Trophoblast cell (in vitro differentiated cells and primary cell): ENCODE results near the gene TMEM256.

Experiments
- DNase-seq, 2 donors: peaks; one replicate each; pipeline ENCODE4 v3.0.0-alpha.2; 2016
- H2AFZ ChIP-seq: 2 replicates; pipeline ENCODE4 v1.6.1; 2013; ENCODE audit warnings: low read length, moderate library complexity, mild to moderate bottlenecking; ENCODE audit not compliant: insufficient read depth, poor library complexity
- H2AK5ac ChIP-seq: 2 replicates; pipeline ENCODE4 v1.6.1; 2013; ENCODE audit warnings: mild to moderate bottlenecking, low read length
- H2BK120ac ChIP-seq: 2 replicates; pipeline ENCODE4 v1.6.1; 2013; ENCODE audit warnings: low read length, mild to moderate bottlenecking, moderate library complexity; ENCODE audit not compliant: insufficient read depth, poor library complexity
- H2BK12ac ChIP-seq: 2 replicates; pipeline ENCODE4 v1.6.1; 2013; ENCODE audit warnings: mild to moderate bottlenecking, low read length, moderate library complexity
- H2BK5ac ChIP-seq: 2 replicates; pipeline ENCODE4 v1.6.1; 2013; ENCODE audit warnings: low read length, low read depth, moderate library complexity, mild to moderate bottlenecking; ENCODE audit not compliant: poor library complexity
- H3K14ac ChIP-seq: 2 replicates; pipeline ENCODE4 v1.6.1; 2013; ENCODE audit warnings: mild to moderate bottlenecking, low read length
- H3K18ac ChIP-seq: 2 replicates; pipeline ENCODE4 v1.6.1; 2013; ENCODE audit warnings: mild to moderate bottlenecking, low read length
- H3K23ac ChIP-seq: 2 replicates; pipeline ENCODE4 v1.6.1; 2013; ENCODE audit warnings: low read length
- H3K27ac ChIP-seq: 2 replicates; pipeline ENCODE4 v1.5.1; 2013; ENCODE audit warnings: low read depth, mild to moderate bottlenecking, inconsistent platforms, low read length, moderate library complexity
- H3K27me3 ChIP-seq: 2 replicates; pipeline ENCODE4 v1.6.1; 2013; ENCODE audit warnings: inconsistent platforms, mild to moderate bottlenecking, low read length, moderate library complexity; ENCODE audit not compliant: insufficient read depth
- H3K36me3 ChIP-seq, 2 experiments: 1 replicate in 1 of 2; 2 replicates in 1 of 2; pipeline ENCODE4 v1.6.1; 2013; ENCODE audit warnings: low read length in 2 of 2, mild to moderate bottlenecking in 2 of 2, moderate library complexity in 1 of 2; ENCODE audit not compliant: insufficient read depth in 2 of 2, control insufficient read depth in 1 of 2
- H3K4ac ChIP-seq: 2 replicates; pipeline ENCODE4 v1.6.1; 2013; ENCODE audit warnings: low read depth, mild to moderate bottlenecking, low read length, moderate library complexity
- H3K4me1 ChIP-seq, 2 experiments: 1 replicate in 1 of 2; 2 replicates in 1 of 2; pipeline ENCODE4 v1.6.1; 2013; ENCODE audit warnings: low read length in 2 of 2, mild to moderate bottlenecking in 2 of 2, moderate library complexity in 1 of 2; ENCODE audit not compliant: insufficient read depth in 2 of 2, control insufficient read depth in 1 of 2
- H3K4me2 ChIP-seq: 2 replicates; pipeline ENCODE4 v1.6.1; 2013; ENCODE audit warnings: inconsistent platforms, mild to moderate bottlenecking, low read length, moderate library complexity
- H3K4me3 ChIP-seq: 2 replicates; pipeline ENCODE4 v1.5.1; 2013; ENCODE audit warnings: mild to moderate bottlenecking, low read depth, low read length, inconsistent platforms
- H3K79me1 ChIP-seq: one replicate; pipeline ENCODE4 v1.6.1; 2013; ENCODE audit warnings: low read length
- H3K79me2 ChIP-seq: 2 replicates; pipeline ENCODE4 v1.6.1; 2013; ENCODE audit warnings: low read length, mild to moderate bottlenecking; ENCODE audit not compliant: control insufficient read depth, insufficient read depth, poor library complexity
- H3K9ac ChIP-seq: 2 replicates; pipeline ENCODE4 v1.6.1; 2013; ENCODE audit warnings: mild to moderate bottlenecking, low read length
- H3K9me3 ChIP-seq: 2 replicates; pipeline ENCODE4 v1.6.1; 2013; ENCODE audit warnings: low read depth, mild to moderate bottlenecking, control low read depth, inconsistent platforms, low read length; ENCODE audit not compliant: insufficient read depth
- H4K12ac ChIP-seq: 2 replicates; pipeline ENCODE4 v1.6.1; 2013; ENCODE audit warnings: low read depth, mild to moderate bottlenecking, low read length, moderate library complexity
- H4K8ac ChIP-seq: 2 replicates; pipeline ENCODE4 v1.6.1; 2013; ENCODE audit warnings: low read depth, mild to moderate bottlenecking, low read length, moderate library complexity
- H4K91ac ChIP-seq: one replicate; pipeline ENCODE4 v1.6.1; 2013; ENCODE audit warnings: low read depth, mild to moderate bottlenecking, low read length, moderate library complexity
- WGBS: extraction: QIAGEN DNeasy Blood & Tissue Kit; methylation state at CpG from one replicate; pipeline ENCODE4 v1.1.7; 2013; ENCODE audit warnings: missing lambda C conversion rate; ENCODE audit not compliant: insufficient read length, insufficient coverage; ENCODE audit errors: extremely low coverage; 5-methylcytosine and 5-hydroxymethylcytosine counted together

The TMEM256 gene

GRCh38 chr17:7426896-7427489 is 23.1 kb upstream of the TMEM256 start:
- no peaks in the 10 kb centered on the region for H3K36me3 ChIP-seq
- H3K79me1 ChIP-seq = no peaks in the 10 kb centered on the region
- no peak overlapping the region for H3K23ac ChIP-seq
- H3K9ac ChIP-seq = no peak overlapping the region
- H3K4me3 ChIP-seq = no peak overlapping the region
- peaks cover 4% of the 10 kb centered on the region for H3K9me3 ChIP-seq
- H4K8ac ChIP-seq = no peak overlapping the region
- H3K18ac ChIP-seq = no peak overlapping the region
- no peak overlapping the region for H4K91ac ChIP-seq
- no peak overlapping the region for H3K4me2 ChIP-seq
- no peak overlapping the region for H2BK5ac ChIP-seq
- no peak for DNase-seq
- no peak overlapping the region for H3K14ac ChIP-seq
- no peaks in the 10 kb centered on the region for H3K4me1 ChIP-seq
- H3K79me2 ChIP-seq = no peaks in the 10 kb centered on the region
- H3K27me3 ChIP-seq = no peaks in the 10 kb centered on the region
- H3K27ac ChIP-seq = no peak overlapping the region
- WGBS = no CpG with 5 or more reads among the region's 29 CpGs
- no peak overlapping the region for H2BK120ac ChIP-seq
- no peak overlapping the region for H2AK5ac ChIP-seq
- no peak overlapping the region for H3K4ac ChIP-seq
- H2AFZ ChIP-seq = no peak overlapping the region
- no peak overlapping the region for H4K12ac ChIP-seq
- H2BK12ac ChIP-seq = no peak overlapping the region

DNA sequence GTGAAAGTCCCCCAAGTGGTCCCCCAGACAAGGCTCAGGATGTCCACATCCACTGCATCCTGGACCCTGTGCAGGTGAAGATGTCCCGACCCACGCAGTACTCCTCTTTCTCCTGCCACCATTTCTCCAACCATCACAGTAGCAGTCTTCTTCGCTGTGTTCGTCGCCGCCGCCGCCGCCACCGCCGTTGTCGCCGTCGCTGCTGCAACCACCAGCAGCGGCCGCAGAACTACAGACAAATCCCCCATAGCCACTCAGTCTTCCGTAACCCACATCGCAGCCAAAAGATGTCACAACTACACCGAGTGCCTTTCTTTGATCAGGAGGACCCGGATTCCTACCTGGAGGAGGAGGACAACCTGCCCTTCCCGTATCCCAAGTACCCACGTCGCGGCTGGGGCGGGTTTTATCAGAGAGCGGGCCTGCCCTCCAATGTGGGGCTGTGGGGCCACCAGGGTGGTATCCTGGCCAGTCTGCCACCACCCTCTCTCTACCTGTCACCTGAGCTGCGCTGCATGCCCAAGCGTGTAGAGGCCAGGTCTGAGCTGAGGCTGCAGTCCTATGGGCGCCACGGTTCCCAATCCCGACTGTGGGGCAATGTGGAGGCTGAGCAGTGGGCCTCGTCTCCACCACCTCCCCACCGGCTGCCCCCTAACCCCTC is 22.4 kb upstream of the TMEM256 start:
- Histone ChIP-seq H3K4me2 (no peak overlapping the region), H3K9me3 (peaks cover 4% of the 10 kb centered on the region), H4K12ac (no peak overlapping the region), H2BK5ac (no peak overlapping the region), H3K4ac (no peak overlapping the region), H2BK120ac (no peak overlapping the region), H3K27ac (no peak overlapping the region), H3K79me1 (no peaks in the 10 kb centered on the region), H3K36me3 (no peaks in the 10 kb centered on the region), H2AK5ac (no peak overlapping the region), H2AFZ (no peak overlapping the region), H3K27me3 (no peaks in the 10 kb centered on the region), H4K91ac (no peak overlapping the region), H4K8ac (no peak overlapping the region), H3K14ac (no peak overlapping the region), H3K4me1 (no peaks in the 10 kb centered on the region), H3K18ac (no peak overlapping the region), H3K4me3 (no peak overlapping the region), H3K23ac (no peak overlapping the region), H3K9ac (no peak overlapping the region), H2BK12ac (no peak overlapping the region), H3K79me2 (no peaks in the 10 kb centered on the region)
- DNase-seq = no peak
- WGBS = no CpG with 5 or more reads among the region's 33 CpGs

DNA sequence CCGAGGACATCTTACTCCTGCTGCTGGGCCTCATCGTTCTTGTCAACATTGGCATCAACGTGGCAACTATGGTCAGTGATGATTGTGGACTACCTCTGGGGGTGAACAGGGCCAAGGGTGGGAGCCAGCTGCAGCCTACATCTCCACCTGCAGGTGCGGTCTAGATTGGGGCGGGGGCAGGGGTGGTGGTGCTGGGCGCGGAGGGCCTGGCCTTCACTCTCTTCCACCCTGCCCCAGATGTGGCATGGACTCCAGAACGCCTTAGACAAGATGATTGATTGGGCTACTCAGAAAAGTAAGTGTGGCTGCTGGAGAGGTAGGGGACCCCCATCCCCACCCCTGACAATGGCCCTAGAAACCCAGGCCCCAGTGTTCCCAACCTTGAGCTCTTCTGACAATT is 21.9 kb upstream of the TMEM256 start:
- no peak overlapping the region for H2BK120ac ChIP-seq
- H3K9me3 ChIP-seq = peaks cover 4% of the 10 kb centered on the region
- no peaks in the 10 kb centered on the region for H3K79me1 ChIP-seq
- DNase-seq = no peak
- H2BK5ac ChIP-seq = no peak overlapping the region
- no CpG with 5 or more reads among the region's 8 CpGs for WGBS
- H3K4me3 ChIP-seq = no peak overlapping the region
- no peak overlapping the region for H4K91ac ChIP-seq
- H3K9ac ChIP-seq = no peak overlapping the region
- no peak overlapping the region for H3K14ac ChIP-seq
- no peak overlapping the region for H3K18ac ChIP-seq
- H3K36me3 ChIP-seq = no peaks in the 10 kb centered on the region
- no peak overlapping the region for H2AK5ac ChIP-seq
- no peak overlapping the region for H3K23ac ChIP-seq
- no peaks in the 10 kb centered on the region for H3K79me2 ChIP-seq
- no peak overlapping the region for H3K4ac ChIP-seq
- H3K4me1 ChIP-seq = no peaks in the 10 kb centered on the region
- H3K27me3 ChIP-seq = no peaks in the 10 kb centered on the region
- no peak overlapping the region for H4K12ac ChIP-seq
- no peak overlapping the region for H4K8ac ChIP-seq
- H3K27ac ChIP-seq = no peak overlapping the region
- no peak overlapping the region for H2BK12ac ChIP-seq
- H2AFZ ChIP-seq = no peak overlapping the region
- no peak overlapping the region for H3K4me2 ChIP-seq

GRCh38 chr17:7425316-7425715 is 21.4 kb upstream of the TMEM256 start, which contains the start of gene SPEM2:
SPEM2 (plus strand) TSS chr17:7425616; CDS start chr17:7425689, 73 bp downstream.
- Histone ChIP-seq H3K79me2 (no peaks in the 10 kb centered on the region), H2AK5ac (no peak within 1 kb of the TSS), H2BK120ac (no peak within 1 kb of the TSS), H3K4me3 (no peak within 1 kb of the TSS), H3K18ac (no peak within 1 kb of the TSS), H3K4ac (no peak within 1 kb of the TSS), H2BK12ac (no peak within 1 kb of the TSS), H4K8ac (no peak within 1 kb of the TSS), H2AFZ (no peak within 1 kb of the TSS), H2BK5ac (no peak within 1 kb of the TSS), H4K91ac (no peak within 1 kb of the TSS), H3K4me1 (no peaks in the 10 kb centered on the region), H3K14ac (no peak within 1 kb of the TSS), H3K27ac (no peak within 1 kb of the TSS), H3K9ac (no peak within 1 kb of the TSS), H3K4me2 (no peak within 1 kb of the TSS), H3K36me3 (no peaks in the 10 kb centered on the region), H3K23ac (no peak within 1 kb of the TSS), H4K12ac (no peak within 1 kb of the TSS), H3K9me3 (peaks cover 4% of the 10 kb centered on the region), H3K27me3 (no peaks in the 10 kb centered on the region), H3K79me1 (no peaks in the 10 kb centered on the region)
- no peak for DNase-seq
- no CpG with 5 or more reads among the region's 7 CpGs for WGBS
